ENCODE data around the gene KRT72.

The KRT72 gene

DNA sequence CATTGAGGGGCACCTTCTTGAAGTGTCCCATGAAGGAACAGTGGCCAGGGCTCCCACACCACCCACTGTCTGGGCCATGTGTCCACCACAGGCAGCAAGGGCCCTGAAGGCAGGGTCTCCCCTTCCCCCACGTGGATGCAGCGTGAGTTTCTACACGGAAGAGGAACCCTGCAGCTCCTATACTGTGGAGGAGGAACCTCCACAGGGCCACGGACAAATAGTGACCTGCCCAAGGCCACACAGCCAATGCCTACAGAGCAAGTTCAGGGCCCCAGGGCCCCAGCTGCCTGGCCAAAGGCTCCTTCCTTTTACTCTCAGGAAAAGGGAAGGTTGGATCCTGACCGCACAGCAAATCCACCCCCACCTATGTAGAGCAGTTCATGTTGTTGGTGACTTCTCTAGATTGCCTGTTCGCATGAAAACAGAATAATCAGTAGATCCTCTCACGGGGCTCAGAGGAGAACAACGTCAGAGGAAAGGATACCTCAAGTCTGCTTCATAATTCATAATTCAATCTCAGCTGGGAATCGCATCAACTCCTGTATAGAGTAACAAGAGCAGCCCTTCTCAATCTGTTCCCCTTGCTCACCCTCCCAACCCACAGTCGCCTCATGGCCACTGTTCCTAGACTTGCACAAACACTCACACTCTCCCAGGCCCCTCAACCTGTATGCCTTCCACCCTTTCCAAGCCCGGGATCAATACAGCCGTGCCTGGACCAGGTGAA, 28.2 kb upstream of the KRT72 start:
- no peak for DNase-seq

DNA sequence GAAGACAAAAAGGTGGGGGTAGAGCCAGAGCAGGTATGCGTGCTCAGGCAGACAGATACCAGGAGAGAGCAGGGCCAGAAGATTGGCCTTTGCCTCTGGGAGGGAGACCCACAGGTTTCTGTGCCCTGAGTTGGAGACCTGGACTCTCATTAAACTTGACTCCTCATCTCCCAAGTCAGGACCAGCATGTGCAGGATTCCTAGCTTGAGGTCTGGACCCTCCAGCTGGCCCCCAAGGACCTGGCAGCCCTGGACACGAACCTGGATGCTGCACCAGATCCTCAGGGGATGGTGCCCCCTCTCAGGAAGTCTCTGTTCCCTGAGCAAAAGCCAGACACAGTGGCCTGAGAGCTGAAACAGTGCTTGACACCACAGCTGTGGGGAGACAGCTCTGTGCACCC, 27.6 kb upstream of the KRT72 start:
- DNase-seq: no peak

DNA sequence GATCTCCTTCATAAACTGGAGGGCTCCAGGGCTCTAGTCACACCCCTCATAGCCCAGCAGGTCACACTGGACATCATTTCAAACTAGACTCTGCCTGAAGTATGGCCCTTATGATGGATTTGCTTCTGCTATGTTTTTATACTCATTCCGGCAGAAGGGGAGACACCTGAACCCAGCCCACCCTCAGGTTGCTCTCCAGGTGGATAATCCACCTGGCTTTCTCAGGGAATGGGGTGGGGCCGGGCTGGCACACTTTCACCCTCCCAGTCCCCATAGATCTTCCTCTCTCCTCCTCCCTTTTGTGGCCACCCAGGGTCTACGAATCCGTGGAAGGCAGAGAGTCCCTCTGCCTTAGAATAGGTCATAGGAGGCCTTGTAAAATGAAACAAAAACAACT, 26.8 kb upstream of the KRT72 start:
- no peak for DNase-seq

- no peak for DNase-seq
Measured at GRCh38 chr12:52627395-52628110, 26.3 kb upstream of the KRT72 start.

DNA sequence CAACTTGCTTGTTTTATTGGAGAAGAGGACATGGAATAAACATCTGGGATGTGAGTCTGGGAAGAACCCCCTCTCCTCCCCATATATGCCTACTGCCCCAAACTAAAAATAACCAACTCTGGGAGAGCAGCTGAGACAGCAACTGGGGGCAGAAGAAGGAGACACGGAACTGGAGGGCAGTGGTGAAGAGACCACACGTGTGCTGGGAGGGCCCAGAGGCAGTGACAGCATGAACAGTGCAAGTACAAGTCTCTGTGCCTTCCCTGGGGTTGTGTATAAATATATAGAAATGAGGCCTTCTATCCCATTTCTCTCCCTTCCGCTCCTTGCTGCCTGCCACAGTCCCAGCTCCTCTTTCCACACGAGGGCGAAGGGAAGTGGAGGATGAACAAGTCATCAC, 21.1 kb upstream of the KRT72 start:
- DNase-seq: no peak

GRCh38 chr12:52618866-52619265, 17.6 kb upstream of the KRT72 start:
- DNase-seq: no peak

GRCh38 chr12:52618216-52618615, 17.0 kb upstream of the KRT72 start, which contains the start of gene KRT73:
Gene KRT73, minus strand, starts transcription at chr12:52618559. Its CDS starts 35 bp downstream, at chr12:52618524.
- DNase-seq: no peak

- no peak for DNase-seq
Measured at GRCh38 chr12:52617403-52617785, 16.1 kb upstream of the KRT72 start.

GRCh38 chr12:52616680-52617402, 15.6 kb upstream of the KRT72 start:
- DNase-seq: no peak

- no peak for DNase-seq
Measured at GRCh38 chr12:52615912-52616311, 14.6 kb upstream of the KRT72 start.

DNA sequence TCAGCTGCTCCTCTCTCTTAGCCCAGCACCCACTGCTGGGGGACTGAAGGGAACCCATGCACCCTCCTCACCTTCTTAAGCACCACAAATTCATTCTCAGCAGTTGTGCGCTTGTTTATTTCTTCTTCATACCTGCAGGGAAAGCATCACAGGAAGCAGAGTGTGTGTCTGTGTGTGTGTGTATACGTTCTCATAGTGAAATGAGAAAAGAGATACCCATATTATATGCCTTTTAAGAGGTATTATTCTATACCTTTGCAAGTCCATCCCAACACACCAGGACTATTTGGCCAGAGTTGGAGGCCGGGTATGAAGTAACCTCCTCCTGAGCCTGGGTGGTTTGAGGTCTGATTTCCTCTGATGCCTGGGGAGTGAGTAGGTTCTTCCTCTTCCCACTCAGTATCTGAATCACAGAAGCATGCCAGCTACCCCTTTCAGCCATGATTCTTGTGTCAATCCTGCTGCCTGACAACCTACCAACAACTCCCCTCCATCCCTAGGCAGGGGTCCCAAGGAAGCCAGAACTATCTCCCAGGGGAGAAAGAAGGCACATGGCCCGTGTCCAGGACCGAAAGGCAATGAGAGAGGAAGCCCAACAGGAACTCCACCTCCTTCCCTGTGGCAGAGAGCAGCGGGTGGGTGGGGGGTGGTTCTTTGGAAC, 14.1 kb upstream of the KRT72 start:
- DNase-seq: peak in 1 of 2 experiments; percentile 49

DNA sequence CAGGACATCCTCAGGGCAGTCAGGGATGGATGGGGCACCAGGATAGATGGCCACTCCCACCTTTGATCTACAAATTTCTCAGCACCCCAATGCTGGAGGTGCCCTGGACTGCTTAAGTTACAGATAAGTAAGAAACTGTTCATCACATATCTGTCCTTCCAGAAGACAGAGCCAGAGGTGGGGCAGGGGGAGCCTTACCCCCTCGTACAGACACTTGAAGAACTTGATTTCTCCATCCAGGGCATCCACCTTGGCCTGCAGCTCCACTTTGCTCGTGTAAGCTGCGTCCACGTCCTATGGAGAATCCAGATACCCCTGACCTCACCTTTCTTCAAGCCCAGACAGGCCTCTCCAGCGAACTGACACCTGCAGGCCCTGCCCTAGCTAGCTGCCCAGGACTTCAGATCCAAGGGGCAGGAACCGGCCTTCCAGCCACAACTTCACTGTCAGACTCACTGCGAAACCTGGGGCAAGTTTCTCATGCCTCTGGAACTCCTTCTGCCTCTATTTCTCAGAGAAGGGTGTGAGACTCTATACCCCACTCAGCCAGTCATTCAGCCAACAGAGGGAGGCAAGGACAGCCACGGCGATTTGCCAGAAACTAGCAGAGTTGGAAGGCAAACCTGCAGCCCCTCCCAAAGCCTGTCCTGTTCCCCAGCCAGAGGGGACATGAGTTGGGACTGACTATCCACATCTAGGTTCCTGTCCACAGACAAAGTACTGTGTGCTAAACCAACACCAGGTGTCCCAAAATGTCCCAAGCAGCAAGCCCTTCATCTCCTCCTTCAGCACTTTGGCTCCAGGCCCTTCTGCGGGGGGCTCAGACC, 13.3 kb upstream of the KRT72 start:
- DNase-seq: no peak

DNA sequence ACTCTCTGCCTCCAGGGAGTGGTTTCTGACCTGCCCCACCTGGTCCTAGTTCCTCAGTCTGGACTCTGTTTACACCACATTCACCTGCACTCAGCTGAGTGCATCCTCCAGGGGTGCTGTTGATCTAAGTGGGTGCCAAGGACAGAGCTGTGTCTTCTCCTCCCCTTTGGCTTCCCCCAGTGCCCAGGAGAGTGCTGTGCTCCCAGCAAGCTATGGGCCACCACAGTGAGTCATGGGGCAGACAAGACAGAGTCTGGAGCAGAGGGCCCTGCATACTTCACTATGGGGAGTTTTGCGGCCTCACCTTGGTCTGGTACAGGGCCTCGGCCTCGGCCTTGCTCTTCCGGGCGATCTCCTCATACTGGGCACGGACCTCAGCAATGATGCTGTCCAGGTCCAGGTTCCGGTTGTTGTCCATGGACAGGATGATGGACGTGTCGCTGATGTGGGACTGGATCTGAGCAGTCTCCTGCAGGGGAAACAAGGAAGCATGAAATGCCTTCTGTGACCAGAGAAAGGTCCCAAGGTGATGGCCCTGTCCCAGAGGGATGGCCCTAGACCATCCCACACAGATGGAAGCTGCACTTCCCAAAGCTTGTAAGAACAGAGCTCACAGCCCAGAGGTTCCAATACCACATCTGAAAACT, 12.2 kb upstream of the KRT72 start:
- DNase-seq: no peak

- no peak for DNase-seq
Measured at GRCh38 chr12:52612431-52613383, 11.4 kb upstream of the KRT72 start.

- DNase-seq: no peak
Measured at GRCh38 chr12:52611080-52611468, 9.8 kb upstream of the KRT72 start.

GRCh38 chr12:52608826-52609630, 7.8 kb upstream of the KRT72 start:
- DNase-seq: no peak

DNA sequence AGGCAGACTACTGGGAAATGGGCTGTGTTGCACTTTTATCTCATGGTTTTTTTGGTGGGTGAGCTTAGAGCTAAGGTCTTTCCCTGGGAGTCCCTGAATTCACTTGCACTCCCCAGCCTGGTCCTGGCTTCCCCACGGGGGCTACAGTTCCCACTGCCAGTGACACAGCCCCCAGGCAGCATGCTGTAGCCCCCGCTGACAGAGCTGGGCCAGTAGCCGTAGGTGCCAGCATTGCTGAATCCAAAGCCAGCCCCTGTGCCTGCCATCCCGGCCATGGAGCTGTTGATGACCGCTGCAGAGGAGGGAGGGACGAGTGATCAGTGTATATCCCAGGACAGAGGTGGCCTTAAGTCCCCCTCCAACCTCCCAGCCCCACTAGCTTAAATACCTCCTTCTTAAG, 6.9 kb upstream of the KRT72 start:
- DNase-seq: no peak

- no peak for DNase-seq
Measured at GRCh38 chr12:52607314-52607713, 6.1 kb upstream of the KRT72 start.

DNA sequence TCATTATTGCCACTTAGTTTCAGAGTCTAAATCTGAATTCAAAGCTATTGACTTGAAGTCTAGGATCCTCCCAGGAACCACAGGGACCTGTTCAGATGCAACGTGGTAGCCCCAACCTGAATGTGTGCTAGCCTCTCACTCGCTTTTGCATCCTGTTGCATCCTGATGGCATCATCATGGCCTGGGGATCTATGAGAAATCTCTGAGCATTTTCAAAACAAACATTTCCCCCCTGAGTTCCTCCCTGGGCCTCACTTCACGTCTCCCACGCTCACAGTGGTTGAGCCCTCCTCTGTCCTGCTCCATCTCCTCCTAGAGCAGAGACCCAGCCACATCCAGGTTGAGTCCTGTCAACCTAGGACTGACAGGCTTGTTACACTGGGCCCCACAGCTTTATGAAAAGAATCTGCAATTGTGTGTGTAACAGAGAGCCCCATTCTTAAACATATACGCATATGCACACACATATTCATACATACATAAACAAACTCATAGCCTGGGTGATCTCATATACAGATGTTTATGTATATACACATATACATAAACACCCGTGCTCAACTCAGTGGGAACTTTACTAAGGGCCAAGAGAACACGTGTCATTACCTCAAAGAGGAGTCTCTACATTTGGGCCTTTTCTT, 5.4 kb upstream of the KRT72 start:
- no peak for DNase-seq
